22Rv1 (cell line): ENCODE data around the gene TMEM163.

Experiments
- CTCF ChIP-seq: fragments of 450-650 bp; IDR thresholded peaks from 2 replicates; pipeline ENCODE4 v1.5.1; 2017; ENCODE audit warnings: mild to moderate bottlenecking
- ZFX ChIP-seq: fragments of 450-650 bp; IDR thresholded peaks from 2 replicates; pipeline ENCODE4 v1.6.1; 2017; ENCODE audit warnings: antibody characterized with exemption, borderline replicate concordance

DNA sequence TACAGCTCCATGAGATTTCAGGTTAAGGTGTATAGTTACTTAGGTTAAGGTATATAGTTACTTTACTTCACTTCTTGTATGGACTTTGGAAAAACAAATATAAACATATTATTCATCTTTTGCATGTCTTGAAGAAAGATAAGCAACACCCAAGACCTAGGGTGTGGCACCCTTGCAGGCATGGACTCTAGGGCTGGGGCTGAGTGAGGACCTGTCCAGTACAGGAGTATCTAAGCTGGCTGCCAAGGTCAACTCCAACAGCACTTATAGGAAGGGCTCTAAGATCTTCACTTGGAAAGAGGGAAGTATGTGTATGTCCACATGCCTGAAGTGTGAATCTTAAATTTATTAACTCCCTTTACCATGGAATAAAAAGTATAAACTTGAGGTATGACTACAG, 7.1 kb upstream of the TMEM163 start:
- no peak for TF ChIP-seq CTCF
- TF ChIP-seq ZFX = no peak
